SK-N-MC (cell line): Measurements from ENCODE around the gene SLC1A7.

Source experiments
- EZH2 ChIP-seq: fragments of 200-600 bp; sonication (generic); IDR thresholded peaks from one replicate; pipeline ENCODE4 v1.6.1; 2017; ENCODE audit warnings: antibody characterized with exemption
- FOXP2 ChIP-seq: optimal IDR thresholded peaks from 2 replicates; pipeline ENCODE3; 2011; ENCODE audit warnings: mild to moderate bottlenecking, moderate library complexity; ENCODE audit not compliant: insufficient read depth; ENCODE audit errors: extremely low read length, control extremely low read depth
- POLR2AphosphoS5 ChIP-seq: IDR thresholded peaks from 2 replicates; pipeline ENCODE4 v1.6.1; 2012; ENCODE audit warnings: mild to moderate bottlenecking, low read depth, low read length, borderline replicate concordance

DNA sequence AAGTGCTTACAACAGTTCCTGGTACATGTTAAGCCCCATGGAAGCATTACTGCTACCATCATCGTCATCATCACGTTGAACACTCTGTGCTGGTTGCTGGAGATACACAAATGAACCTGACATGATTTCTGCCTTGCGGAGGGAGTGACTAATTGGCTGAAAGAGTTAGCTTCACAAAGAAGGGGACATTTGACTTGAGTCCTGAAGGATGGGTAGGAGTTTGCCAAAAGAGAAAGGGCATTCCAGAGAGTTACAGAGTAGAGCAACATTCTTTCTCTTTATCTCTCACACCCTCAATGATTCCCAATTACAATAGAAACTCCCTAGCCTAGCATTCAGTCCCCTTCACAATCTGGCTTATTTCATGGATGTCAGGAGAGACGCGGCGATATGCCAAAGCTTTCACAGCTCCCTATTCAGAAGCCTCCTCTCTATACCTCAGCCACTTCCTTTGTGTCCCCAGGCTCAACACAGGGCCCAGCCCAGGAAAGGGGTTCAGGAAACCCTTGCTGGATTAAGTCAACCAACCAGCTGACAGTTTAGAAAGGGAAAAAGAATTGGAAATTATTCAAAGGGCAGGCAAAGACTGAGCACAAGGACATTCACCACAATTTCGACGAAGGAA, 38.0 kb downstream of the SLC1A7 start:
- no peak for TF ChIP-seq EZH2
- TF ChIP-seq FOXP2 = no peak
- no peak for TF ChIP-seq POLR2AphosphoS5
